Lower lobe of right lung (tissue), 2 donors: ENCODE data around the gene TNFSF13. TPM values are rescaled to one million over a fixed set of nuclear protein-coding genes. Genes with fewer than 3 reads are reported as not detected.

Experiments
- ATAC-seq, 2 donors: fragments of 200-7000 bp; cut with Tn5 transposase; one replicate each; pipeline ENCODE4 v1.9.1; 2020 to 2022; ENCODE audit warnings: mild to moderate bottlenecking in 2 of 2, moderate library complexity in 2 of 2
- DNase-seq: peaks from one replicate; pipeline ENCODE4 v3.0.0-alpha.2; 2020
- H3K27ac ChIP-seq: fragments of 200-600 bp; one replicate; pipeline ENCODE4 v1.8.0; 2022
- H3K27me3 ChIP-seq: fragments of 200-600 bp; one replicate; pipeline ENCODE4 v1.8.0; 2022; ENCODE audit warnings: low read depth
- H3K36me3 ChIP-seq: fragments of 200-600 bp; one replicate; pipeline ENCODE4 v1.8.0; 2022; ENCODE audit warnings: mild to moderate bottlenecking
- H3K4me1 ChIP-seq: fragments of 200-600 bp; one replicate; pipeline ENCODE4 v1.8.0; 2022
- H3K4me3 ChIP-seq: fragments of 200-600 bp; one replicate; pipeline ENCODE4 v1.8.0; 2022; ENCODE audit warnings: mild to moderate bottlenecking
- H3K9me3 ChIP-seq: fragments of 200-600 bp; one replicate; pipeline ENCODE4 v1.8.0; 2022
- CTCF ChIP-seq: fragments of 200-600 bp; IDR thresholded peaks from one replicate; pipeline ENCODE4 v1.8.0; 2022; ENCODE audit warnings: antibody characterized with exemption, mild to moderate bottlenecking
- intact Hi-C: fragments of 100-400 bp; cut with DNase I; formaldehyde crosslinking; loops from one replicate; pipeline ENCODE4 v1.11.0; 2022
- total RNA-seq: library from RNA; stranded (reverse); fragmentation: NEBNext Ultra II Directional; extraction: Animal tissue kit (Norgen Biotek cat#: 25700); gene quantifications from one replicate; pipeline ENCODE4 v1.2.1, GENCODE V29; 2021
- donor health status: DM: no; HTN: yes; CAD: no; lungs with severe emphysema.

The TNFSF13 gene
- total RNA-seq, 1 donor from 2014 or later, result 161 TPM

DNA sequence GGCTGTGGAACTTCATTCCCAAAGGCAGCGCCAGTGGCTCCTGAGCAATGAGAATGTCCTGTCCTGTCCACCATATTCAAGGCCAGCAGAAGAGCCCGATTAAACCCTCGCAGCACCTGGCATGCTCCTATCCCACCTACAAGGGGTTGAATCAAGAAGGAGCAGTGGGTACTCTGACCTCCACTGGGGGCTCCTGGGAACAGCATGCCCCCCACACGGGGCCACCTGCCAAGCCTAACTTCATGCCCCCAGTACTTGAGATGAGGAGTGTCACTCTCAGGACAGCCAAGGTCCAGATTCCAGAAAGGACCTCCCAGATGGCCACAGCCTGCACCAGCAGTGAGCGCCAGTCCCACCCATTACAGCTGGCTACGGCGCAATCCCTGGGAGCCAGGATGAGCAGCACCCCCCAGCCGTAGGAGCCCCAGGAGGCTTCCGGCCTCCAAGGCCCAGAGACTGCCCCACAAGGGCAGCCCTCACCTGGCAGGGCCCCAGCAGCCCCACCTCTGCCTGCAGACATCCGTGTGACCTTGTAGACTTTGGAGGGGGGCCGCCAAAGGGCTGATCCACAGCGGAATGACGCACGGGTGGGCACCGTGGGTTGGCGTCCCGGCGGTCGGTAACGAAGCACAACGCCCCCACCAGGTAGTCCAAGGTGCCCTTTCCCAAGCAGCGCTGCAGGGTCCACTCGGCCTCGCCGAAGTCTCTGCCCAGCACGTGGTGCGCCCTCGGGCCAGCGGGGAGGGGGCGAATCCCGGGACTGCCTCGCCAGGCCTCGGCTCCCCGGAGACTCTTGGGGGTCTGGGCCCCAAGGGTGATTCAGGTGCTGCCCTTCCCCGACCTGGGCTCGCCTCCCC, 24.1 kb downstream of the TNFSF13 start:
- intact Hi-C loops, result no loop called here
- peaks cover 29% of the 10 kb centered on the region for H3K36me3 ChIP-seq
- TF ChIP-seq CTCF, result no peak

DNA sequence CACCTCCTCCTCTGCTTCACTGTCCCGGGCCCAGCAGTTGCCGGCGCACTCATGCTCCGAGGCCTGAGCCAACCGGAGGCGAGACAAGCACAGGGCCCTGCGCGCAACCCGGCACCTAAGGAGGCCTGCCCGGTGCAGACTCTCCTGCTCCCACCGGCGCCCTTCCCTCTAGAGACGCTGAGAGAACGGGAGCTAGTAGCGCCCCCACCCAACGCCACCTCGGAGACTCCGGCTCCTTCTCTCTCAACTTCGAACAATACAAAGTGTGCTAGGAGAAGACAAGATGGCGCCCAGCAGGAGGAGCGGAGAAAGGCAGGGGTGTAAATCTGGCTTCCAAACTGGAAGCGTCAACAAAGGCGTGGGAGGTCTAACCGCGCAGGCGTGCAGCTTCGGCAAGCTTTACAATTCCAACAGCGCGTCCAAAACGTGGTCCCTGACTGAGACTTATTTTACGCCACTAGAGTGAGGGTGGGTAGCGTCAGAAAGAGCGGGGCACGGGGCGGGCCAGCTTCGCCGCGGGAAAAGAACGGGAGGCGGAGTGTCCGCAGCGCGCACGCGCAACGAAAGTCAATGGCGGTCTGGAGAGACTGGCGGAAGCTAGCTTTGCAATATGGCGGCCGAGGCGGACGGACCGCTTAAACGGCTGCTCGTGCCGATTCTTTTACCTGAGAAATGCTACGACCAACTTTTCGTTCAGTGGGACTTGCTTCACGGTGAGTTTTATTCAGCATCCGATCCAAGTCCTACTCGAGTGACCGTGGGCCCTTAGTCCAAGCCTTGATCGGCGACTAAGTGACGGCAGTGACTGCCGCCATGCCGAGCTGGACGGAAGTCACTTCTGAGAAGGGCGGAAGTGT, 24.9 kb downstream of the TNFSF13 start, which contains the start of gene MPDU1:
TSS of gene MPDU1 (plus strand) at position 600 of the 857 bp plus-strand sequence. CDS start at position 611, 11 bp downstream.
- DNase-seq, result peak; percentile 97
- intact Hi-C loops, result no loop called here
- ATAC-seq, result peak; percentile 91 to 92
- Histone ChIP-seq H3K9me3 (no peaks in the 10 kb centered on the region), H3K27me3 (no peaks in the 10 kb centered on the region), H3K27ac (peak within 1 kb of the TSS; percentile 97), H3K36me3 (peaks cover 29% of the 10 kb centered on the region), H3K4me1 (peaks cover 59% of the 10 kb centered on the region), H3K4me3 (peak within 1 kb of the TSS; percentile 78)
- TF ChIP-seq CTCF, result no peak

More for the DNA sequence above, 24.1 kb downstream of the TNFSF13 start:
- H3K4me3 ChIP-seq, result peak overlapping the region; percentile 78
- H3K27me3 ChIP-seq, result no peaks in the 10 kb centered on the region
- ATAC-seq (no peak), DNase-seq (no peak)
- H3K4me1 ChIP-seq, result peaks cover 57% of the 10 kb centered on the region
- no peaks in the 10 kb centered on the region for H3K9me3 ChIP-seq
- H3K27ac ChIP-seq, result peak overlapping the region; percentile 97

DNA sequence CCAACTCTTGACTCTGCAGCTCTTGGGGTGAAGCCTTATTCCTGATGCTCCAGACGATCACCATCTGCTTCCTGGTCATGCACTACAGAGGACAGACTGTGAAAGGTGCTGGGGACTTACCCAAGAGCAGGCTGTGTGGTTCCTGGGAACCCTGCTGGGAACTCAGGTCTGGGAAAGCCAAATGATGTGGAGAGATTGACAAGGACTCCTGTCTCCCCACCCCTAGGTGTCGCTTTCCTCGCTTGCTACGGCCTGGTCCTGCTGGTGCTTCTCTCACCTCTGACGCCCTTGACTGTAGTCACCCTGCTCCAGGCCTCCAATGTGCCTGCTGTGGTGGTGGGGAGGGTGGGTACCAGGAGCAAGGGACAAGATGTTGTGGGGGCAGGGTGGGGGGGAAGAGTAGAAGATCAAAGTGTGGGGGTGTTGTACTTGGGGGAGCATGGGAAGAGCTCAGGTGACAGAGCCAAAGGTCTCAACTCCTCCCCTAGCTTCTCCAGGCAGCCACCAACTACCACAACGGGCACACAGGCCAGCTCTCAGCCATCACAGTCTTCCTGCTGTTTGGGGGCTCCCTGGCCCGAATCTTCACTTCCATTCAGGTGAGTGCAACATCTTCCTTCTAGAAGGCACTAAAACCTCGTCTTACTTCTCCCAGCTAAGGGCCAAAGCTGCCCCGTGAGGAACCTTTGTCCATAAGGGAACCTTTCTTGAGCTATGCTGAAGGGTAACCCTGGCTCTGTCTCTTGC, 28.3 kb downstream of the TNFSF13 start:
- intact Hi-C loops, result no loop called here
- Histone ChIP-seq H3K27me3 (no peaks in the 10 kb centered on the region), H3K4me1 (peaks cover 48% of the 10 kb centered on the region), H3K36me3 (peaks cover 45% of the 10 kb centered on the region), H3K4me3 (no peak overlapping the region), H3K9me3 (no peaks in the 10 kb centered on the region), H3K27ac (no peak overlapping the region)
- ATAC-seq (no peak), DNase-seq (no peak)
- no peak for TF ChIP-seq CTCF

- Histone ChIP-seq H3K36me3 (peaks cover 53% of the 10 kb centered on the region), H3K27me3 (no peaks in the 10 kb centered on the region), H3K4me1 (peaks cover 41% of the 10 kb centered on the region), H3K4me3 (no peak overlapping the region), H3K27ac (no peak overlapping the region), H3K9me3 (no peaks in the 10 kb centered on the region)
- ATAC-seq (no peak), DNase-seq (no peak)
- TF ChIP-seq CTCF, result no peak
- intact Hi-C loops, result no loop called here
Observed at GRCh38 chr17:7587420-7588151, 29.0 kb downstream of the TNFSF13 start.
